NCI-H146 treated with DMSO at 0.1 percent for 48 hours (cell line): ENCODE results near the gene MED13L.

ENCODE experiments used
- DNase-seq: peaks from one replicate; lab custom pipeline; 2025; ENCODE audit not compliant: unreplicated experiment; lab: John Stamatoyannopoulos, UW

The MED13L gene

GRCh38 chr12:115953450-115953849, 324.0 kb downstream of the MED13L start:
- DNase-seq, result no peak

GRCh38 chr12:115953031-115953430, 324.5 kb downstream of the MED13L start:
- no peak for DNase-seq

- no peak for DNase-seq
Observed at GRCh38 chr12:115950959-115951358, 326.5 kb downstream of the MED13L start.

GRCh38 chr12:115949675-115950074, 327.8 kb downstream of the MED13L start:
- DNase-seq, result no peak

GRCh38 chr12:115947696-115948062, 329.8 kb downstream of the MED13L start:
- DNase-seq, result no peak

GRCh38 chr12:115946867-115947695, 330.4 kb downstream of the MED13L start:
- DNase-seq, result no peak

GRCh38 chr12:115946092-115946491, 331.4 kb downstream of the MED13L start:
- DNase-seq, result no peak

- no peak for DNase-seq
Observed at GRCh38 chr12:115945491-115945885, 332.0 kb downstream of the MED13L start.

GRCh38 chr12:115944837-115945490, 332.5 kb downstream of the MED13L start:
- DNase-seq, result no peak

- no peak for DNase-seq
Observed at GRCh38 chr12:115944392-115944742, 333.1 kb downstream of the MED13L start.

GRCh38 chr12:115943630-115944391, 333.7 kb downstream of the MED13L start:
- DNase-seq, result no peak

- DNase-seq, result no peak
Observed at GRCh38 chr12:115943310-115943629, 334.2 kb downstream of the MED13L start.

- DNase-seq, result no peak
Observed at GRCh38 chr12:115942346-115942745, 335.1 kb downstream of the MED13L start.

- no peak for DNase-seq
Observed at GRCh38 chr12:115941362-115941761, 336.1 kb downstream of the MED13L start.

- DNase-seq, result no peak
Observed at GRCh38 chr12:115938794-115939377, 338.6 kb downstream of the MED13L start.

GRCh38 chr12:115936997-115937916, 340.2 kb downstream of the MED13L start:
- no peak for DNase-seq

GRCh38 chr12:115934877-115935276, 342.6 kb downstream of the MED13L start:
- no peak for DNase-seq

- no peak for DNase-seq
Observed at GRCh38 chr12:115934046-115934445, 343.4 kb downstream of the MED13L start.

GRCh38 chr12:115932066-115932465, 345.4 kb downstream of the MED13L start:
- DNase-seq, result no peak

- no peak for DNase-seq
Observed at GRCh38 chr12:115930336-115930735, 347.2 kb downstream of the MED13L start.
